Heart left ventricle (tissue), 16 donors: ENCODE results near the gene LARGE2. TPM values are rescaled to one million over a fixed set of nuclear protein-coding genes. Genes with fewer than 3 reads are reported as not detected.

ENCODE experiments used
- ATAC-seq, 4 donors: fragments of 200-7000 bp; cut with Tn5 transposase; one replicate each; pipeline ENCODE4 v1.9.1; 2020 to 2022; ENCODE audit warnings: moderate library complexity in 4 of 4, mild to moderate bottlenecking in 3 of 4, moderate number of reproducible peaks in 1 of 4
- DNase-seq, 5 donors: peaks; one replicate each; pipeline ENCODE4 v3.0.0-alpha.2; 2020
- H3K27ac ChIP-seq, 12 donors: fragments of 200-600 bp; sonication (generic) in 4 of 12; one replicate each; pipeline versions ENCODE4 v1.5.0 to v1.8.0; 2016 to 2022; ENCODE audit warnings: mild to moderate bottlenecking in 2 of 12
- H3K27me3 ChIP-seq, 9 donors: fragments of 200-600 bp; sonication (generic) in 2 of 9; one replicate each; pipeline versions ENCODE4 v1.5.1 to v1.8.0; 2016 to 2022; ENCODE audit warnings: mild to moderate bottlenecking in 3 of 9
- H3K36me3 ChIP-seq, 9 donors: fragments of 200-600 bp; sonication (generic) in 2 of 9; one replicate each; pipeline versions ENCODE4 v1.5.0 to v1.8.0; 2018 to 2022; ENCODE audit warnings: mild to moderate bottlenecking in 2 of 9
- H3K4me1 ChIP-seq, 12 donors: fragments of 200-600 bp; sonication (generic) in 4 of 12; one replicate each; pipeline versions ENCODE4 v1.5.0 to v1.8.0; 2016 to 2022; ENCODE audit warnings: mild to moderate bottlenecking in 3 of 12
- H3K4me3 ChIP-seq, 12 donors: fragments of 200-600 bp; sonication (generic) in 4 of 12; one replicate each; pipeline versions ENCODE4 v1.5.0 to v1.8.0; 2017 to 2022; ENCODE audit warnings: mild to moderate bottlenecking in 9 of 12, moderate library complexity in 4 of 12
- H3K9me3 ChIP-seq, 12 donors: fragments of 200-600 bp; sonication (generic) in 4 of 12; one replicate each; pipeline versions ENCODE4 v1.5.0 to v1.8.0; 2016 to 2022; ENCODE audit warnings: mild to moderate bottlenecking in 1 of 12
- CTCF ChIP-seq, 12 donors: fragments of 200-600 bp; sonication (generic) in 4 of 12; IDR thresholded peaks; one replicate each; pipeline versions ENCODE4 v1.5.0 to v1.8.0; 2018 to 2022; ENCODE audit warnings: antibody characterized with exemption in 12 of 12, mild to moderate bottlenecking in 5 of 12
- POLR2A ChIP-seq, 2 donors: fragments of 450-650 bp; IDR thresholded peaks; one replicate each; pipeline ENCODE4 v1.6.1; 2017; ENCODE audit warnings: antibody characterized with exemption in 2 of 2, mild to moderate bottlenecking in 2 of 2, moderate library complexity in 2 of 2
- WGBS, 4 donors: extraction: QIAGEN DNeasy Blood & Tissue Kit in 2 of 4; methylation state at CpG; one replicate each; pipeline versions ENCODE4 v1.1.5 to v1.1.7; 2013 to 2018; 5-methylcytosine and 5-hydroxymethylcytosine counted together
- intact Hi-C, 10 donors: fragments of 100-400 bp; cut with DNase I; formaldehyde crosslinking; loops; one replicate each; pipeline versions ENCODE4 v1.11.1 to v1.14.2; 2022
- polyA plus RNA-seq, 2 donors: library from polyadenylated mRNA; stranded (reverse); fragments of 200-250 nt; gene quantifications; one replicate each; pipeline ENCODE4 v1.2.3, GENCODE V29; 2013
- total RNA-seq, 9 donors: library from RNA; depleted of rRNA in 2 of 9; stranded (reverse); fragments of >200 nt in 2 of 9; fragmentation: NEBNext Ultra II Directional in 3 of 9; extraction: Animal tissue kit (Norgen Biotek cat#: 25700) in 3 of 9; gene quantifications; one replicate each; pipeline versions ENCODE4 v1.1.0 to v1.2.4, GENCODE V29; 2016 to 2023
- donor health status: ischemic (EF 13 %, LVEDD 7.1; RV severe dilation, severe dysfunction).
- donor health status: healthy with polysubstance abuse.
- donor health status: DM: no; HTN: yes; CAD: no.
- donor health status: DM: no; HTN: no; CAD: no.
- donor health status: ischemic (EF 25% LVEDD 6.9; RV normal size, moderate dysfunction).
- donor health status: ischemic (EF 25% LVEDD 5.7; RV mildly dilated, moderate dysfunction).
- donor health status: healthy.
- donor health status: DM: yes; HTN: yes; CAD: no.
- donor health status: ischemic (EF 35%, LVEDD 5.7; RV mildly dilated, moderate dysfunction).
- donor health status: nonischemic (EF 11% LVEDD 7.7; RV severe dilation, severe dysfunction).
- donor health status: DM: yes; HTN: yes; CAD: no.
- donor health status: PGD.
- donor health status: ischemic (EF 29% LVEDD 5.4; RV normal size, mild dysfunction).
- donor health status: nonischemic (EF 23%, LVEDD 6.1; RV moderate dilation, normal function).

Gene LARGE2
- total and polyA plus RNA-seq, 11 donors: 0.17 to 0.88 TPM; not detected in 9

GRCh38 chr11:45906965-45907611 is 15.4 kb upstream of the LARGE2 start, which contains the start of gene FREY1:
FREY1 (minus strand) TSS chr11:45907271; CDS start chr11:45907245, 26 bp downstream.
- 67 to 81% (median 75%) methylated on average over 15 to 18 of the region's 18 CpGs for WGBS, 4 donors
- TF ChIP-seq POLR2A (IDR thresholded peaks at IDR 0.05) (no peak), CTCF (IDR thresholded peaks at IDR 0.05) (no peak)
- Histone ChIP-seq H3K4me3 (no peak within 1 kb of the TSS), H3K27ac (no peak within 1 kb of the TSS), H3K27me3 (no peaks in the 10 kb centered on the region), H3K4me1 (peaks cover 0 to 6% (median 0%) of the 10 kb centered on the region in 12 donors), H3K9me3 (no peaks in the 10 kb centered on the region), H3K36me3 (peaks cover 0 to 40% (median 29%) of the 10 kb centered on the region in 9 donors)
- DNase-seq (no peak), ATAC-seq (no peak)
- intact Hi-C loops: no loop called here

- peak in 3 of 4 donors; percentile 1 to 7 (median 4) for ATAC-seq
- Histone ChIP-seq H3K4me1 (peaks cover 0 to 6% (median 0%) of the 10 kb centered on the region in 12 donors), H3K27me3 (no peaks in the 10 kb centered on the region), H3K36me3 (peaks cover 0 to 48% (median 37%) of the 10 kb centered on the region in 9 donors), H3K27ac (no peak overlapping the region), H3K4me3 (no peak overlapping the region), H3K9me3 (no peaks in the 10 kb centered on the region)
- 66 to 77% (median 71%) methylated on average over 8 of the region's 8 CpGs for WGBS, 4 donors
- no peak for TF ChIP-seq POLR2A (IDR thresholded peaks at IDR 0.05)
- TF ChIP-seq CTCF (IDR thresholded peaks at IDR 0.05): no peak
- no peak for DNase-seq
- intact Hi-C loops: no loop called here
Observed at GRCh38 chr11:45907911-45908370, 14.5 kb upstream of the LARGE2 start.

GRCh38 chr11:45909594-45910475 is 12.6 kb upstream of the LARGE2 start:
- no peaks in the 10 kb centered on the region for H3K9me3 ChIP-seq
- no peak overlapping the region for H3K27ac ChIP-seq
- no peak for ATAC-seq
- intact Hi-C loops: loop anchor here in 2 of 10 donors (10.0 kb wide), 1 partner anchor 45 kb away; no protein-coding TSS in a partner anchor
- 86 to 93% (median 89%) methylated on average over 14 to 32 of the region's 32 CpGs for WGBS, 4 donors
- H3K27me3 ChIP-seq: no peaks in the 10 kb centered on the region
- DNase-seq: no peak
- peaks cover 0 to 6% (median 0%) of the 10 kb centered on the region in 12 donors for H3K4me1 ChIP-seq
- TF ChIP-seq CTCF (IDR thresholded peaks at IDR 0.05) (no peak), POLR2A (IDR thresholded peaks at IDR 0.05) (no peak)
- no peak overlapping the region for H3K4me3 ChIP-seq
- peaks cover 0 to 58% (median 52%) of the 10 kb centered on the region in 9 donors for H3K36me3 ChIP-seq

- TF ChIP-seq CTCF (IDR thresholded peaks at IDR 0.05): no peak
- no peak for TF ChIP-seq POLR2A (IDR thresholded peaks at IDR 0.05)
- Histone ChIP-seq H3K4me1 (peaks cover 0 to 7% (median 0%) of the 10 kb centered on the region in 12 donors), H3K9me3 (no peaks in the 10 kb centered on the region), H3K27ac (no peak overlapping the region), H3K27me3 (no peaks in the 10 kb centered on the region), H3K36me3 (peaks cover 0 to 66% (median 57%) of the 10 kb centered on the region in 9 donors), H3K4me3 (no peak overlapping the region)
- intact Hi-C loops: loop anchor here in 2 of 10 donors (10.0 kb wide), 1 partner anchor 46 kb away; no protein-coding TSS in a partner anchor
- no peak for ATAC-seq
- DNase-seq: no peak
- 71 to 78% (median 74%) methylated on average over 9 of the region's 9 CpGs for WGBS, 4 donors
Observed at GRCh38 chr11:45910623-45911022, 11.8 kb upstream of the LARGE2 start.
